Measurements from ENCODE around the gene SYCE3.
"Not testable (repeated sequence)": the region's sequence is repeated elsewhere in the genome, so short reads cannot be mapped to it uniquely, and the experiment has no call there.

Gene SYCE3

DNA sequence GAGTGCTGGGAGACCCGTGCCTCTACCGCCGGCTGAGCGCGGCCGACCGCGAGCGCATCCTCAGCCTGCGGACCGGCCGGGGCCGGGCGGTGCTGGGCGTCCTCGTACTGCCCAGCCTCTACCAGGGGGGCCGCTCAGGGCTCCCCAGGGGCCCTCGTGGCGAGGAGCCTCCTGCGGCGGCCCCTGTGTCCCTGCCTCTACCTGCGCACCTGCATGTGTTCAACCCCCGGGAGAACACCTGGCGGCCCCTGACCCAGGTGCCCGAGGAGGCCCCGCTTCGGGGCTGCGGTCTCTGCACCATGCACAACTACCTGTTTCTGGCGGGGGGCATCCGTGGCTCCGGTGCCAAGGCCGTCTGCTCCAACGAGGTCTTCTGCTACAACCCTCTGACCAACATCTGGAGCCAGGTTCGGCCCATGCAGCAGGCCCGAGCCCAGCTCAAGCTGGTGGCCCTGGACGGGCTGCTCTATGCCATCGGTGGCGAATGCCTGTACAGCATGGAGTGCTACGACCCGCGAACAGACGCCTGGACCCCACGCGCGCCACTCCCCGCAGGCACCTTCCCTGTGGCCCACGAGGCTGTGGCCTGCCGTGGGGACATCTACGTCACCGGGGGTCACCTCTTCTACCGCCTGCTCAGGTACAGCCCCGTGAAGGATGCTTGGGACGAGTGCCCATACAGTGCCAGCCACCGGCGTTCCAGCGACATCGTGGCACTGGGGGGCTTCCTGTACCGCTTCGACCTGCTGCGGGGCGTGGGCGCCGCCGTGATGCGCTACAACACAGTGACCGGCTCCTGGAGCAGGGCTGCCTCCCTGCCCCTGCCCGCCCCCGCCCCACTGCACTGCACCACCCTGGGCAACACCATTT lies 13.6 kb downstream of the SYCE3 start:
- DNase-seq (ENCODE audit: low read depth): no peak

DNA sequence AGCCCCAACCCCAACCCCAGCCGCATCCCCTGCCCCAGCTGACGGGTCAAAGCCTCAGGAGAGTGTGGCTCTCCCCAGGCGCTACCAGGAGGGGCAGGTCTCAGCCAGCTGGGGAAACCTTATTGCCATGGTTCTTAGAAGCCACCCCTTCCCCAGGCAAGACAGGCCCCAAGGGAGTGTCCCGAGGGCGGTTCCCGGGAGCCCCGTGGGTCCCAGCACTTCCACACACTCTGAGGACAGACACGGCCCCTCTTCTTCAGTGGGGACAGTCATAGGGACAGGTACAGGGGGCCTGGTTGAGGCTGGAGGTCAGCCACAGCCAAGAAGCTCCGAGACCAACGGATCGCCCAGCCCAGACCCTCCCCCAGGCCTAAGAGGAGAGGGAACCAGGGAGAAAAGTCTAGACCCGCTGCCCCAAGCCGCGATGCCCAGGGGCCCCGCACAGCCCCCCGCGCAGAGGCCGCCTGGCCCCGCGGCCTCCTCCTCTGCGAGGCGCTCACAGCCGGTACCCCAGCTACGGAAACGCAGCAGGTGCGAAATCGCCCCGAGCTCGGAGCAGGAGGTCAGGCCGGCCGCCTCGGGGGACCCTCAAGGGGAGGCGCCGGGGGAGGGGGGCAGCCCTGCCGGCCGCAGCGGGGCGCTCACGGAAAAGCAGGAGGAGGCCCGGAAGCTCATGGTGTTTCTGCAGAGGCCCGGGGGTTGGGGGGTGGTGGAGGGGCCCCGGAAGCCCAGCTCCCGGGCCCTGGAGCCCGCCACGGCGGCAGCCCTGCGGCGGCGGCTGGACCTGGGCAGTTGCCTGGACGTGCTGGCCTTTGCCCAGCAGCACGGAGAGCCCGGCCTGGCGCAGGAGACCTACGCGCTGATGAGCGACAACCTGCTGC lies 14.4 kb downstream of the SYCE3 start:
- no peak for DNase-seq (ENCODE audit: low read depth)

DNA sequence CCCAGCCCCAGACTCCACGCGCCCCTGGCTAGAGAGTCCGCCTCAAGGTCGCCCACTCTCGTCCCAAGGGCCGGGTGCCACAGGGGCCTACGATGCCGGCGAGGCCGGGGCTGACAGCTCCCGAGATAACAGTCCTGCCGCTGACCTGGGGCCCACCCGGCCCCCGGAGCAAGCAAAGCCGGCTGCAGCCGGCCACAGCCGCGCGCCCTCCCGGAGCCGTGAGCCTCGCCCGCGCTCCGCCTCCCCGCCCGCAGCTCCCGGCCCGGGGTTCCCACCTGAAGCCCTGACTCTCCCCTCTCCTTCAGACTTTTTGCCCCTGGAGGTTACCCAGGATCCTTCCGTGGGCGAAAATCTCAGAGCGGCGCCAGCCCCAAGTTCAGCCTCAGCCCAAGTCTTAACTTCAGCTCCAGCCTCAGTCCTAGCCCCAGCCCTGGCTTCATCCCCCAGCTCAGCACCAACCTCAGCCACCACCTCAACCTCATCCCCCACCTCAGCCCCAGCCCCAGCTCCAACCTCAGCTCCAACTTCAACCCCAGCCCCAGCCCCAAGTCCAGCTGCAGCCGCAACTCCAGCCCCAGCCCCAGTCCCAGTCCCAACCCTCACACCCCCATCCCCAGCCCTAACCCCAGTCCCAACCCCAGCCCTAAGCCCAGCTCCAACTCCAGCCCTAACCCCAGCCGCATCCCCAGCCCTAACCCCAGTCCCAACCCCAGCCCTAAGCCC lies 15.3 kb downstream of the SYCE3 start:
- no peak for DNase-seq (ENCODE audit: low read depth)

DNA sequence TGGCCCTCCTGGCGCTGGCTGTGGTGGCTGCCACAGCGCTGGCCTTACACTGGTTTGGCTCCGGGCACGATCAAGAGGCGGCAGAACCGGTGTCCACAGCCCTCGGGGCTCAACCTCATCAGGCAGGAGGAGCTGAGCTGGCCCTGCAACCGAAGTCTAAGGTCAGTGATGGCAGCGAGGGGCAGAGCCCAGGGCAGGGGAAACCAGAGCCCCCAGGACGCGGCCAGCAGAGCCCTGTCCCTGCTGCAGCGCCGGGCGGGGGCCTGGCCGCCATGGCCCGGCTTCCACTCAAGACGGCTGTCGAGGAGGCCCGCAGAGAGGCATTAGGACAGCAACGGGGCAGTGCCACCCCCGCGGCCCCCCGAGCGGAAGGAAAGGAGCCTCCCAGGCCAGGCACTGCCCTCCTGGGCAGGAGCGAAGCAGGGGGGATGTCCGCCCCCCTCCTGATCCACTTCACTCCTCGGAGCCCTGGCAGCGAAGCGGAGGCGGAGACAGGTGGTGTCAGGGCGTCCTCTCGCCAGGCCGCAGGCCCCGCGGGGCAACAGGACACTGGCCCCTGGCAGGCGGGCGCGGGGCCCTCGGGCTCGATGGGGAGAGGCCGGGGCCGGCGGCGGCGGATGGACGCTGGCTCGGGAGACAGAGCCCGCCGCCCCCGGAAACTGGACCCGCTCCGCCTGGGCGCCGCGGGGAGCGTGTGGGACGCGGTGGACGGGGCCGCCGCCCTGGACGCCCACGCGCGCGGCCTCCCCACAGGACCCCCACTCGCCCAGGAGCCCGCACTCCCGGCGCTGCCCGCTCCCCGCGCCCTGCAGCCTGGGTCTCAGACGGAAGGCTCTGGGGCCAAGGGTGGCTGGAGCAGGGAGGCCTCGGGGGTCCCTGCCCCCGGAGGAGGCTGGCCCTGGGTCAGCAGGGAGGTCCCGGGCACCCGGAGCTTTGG lies 16.1 kb downstream of the SYCE3 start:
- DNase-seq (ENCODE audit: low read depth): no peak

DNA sequence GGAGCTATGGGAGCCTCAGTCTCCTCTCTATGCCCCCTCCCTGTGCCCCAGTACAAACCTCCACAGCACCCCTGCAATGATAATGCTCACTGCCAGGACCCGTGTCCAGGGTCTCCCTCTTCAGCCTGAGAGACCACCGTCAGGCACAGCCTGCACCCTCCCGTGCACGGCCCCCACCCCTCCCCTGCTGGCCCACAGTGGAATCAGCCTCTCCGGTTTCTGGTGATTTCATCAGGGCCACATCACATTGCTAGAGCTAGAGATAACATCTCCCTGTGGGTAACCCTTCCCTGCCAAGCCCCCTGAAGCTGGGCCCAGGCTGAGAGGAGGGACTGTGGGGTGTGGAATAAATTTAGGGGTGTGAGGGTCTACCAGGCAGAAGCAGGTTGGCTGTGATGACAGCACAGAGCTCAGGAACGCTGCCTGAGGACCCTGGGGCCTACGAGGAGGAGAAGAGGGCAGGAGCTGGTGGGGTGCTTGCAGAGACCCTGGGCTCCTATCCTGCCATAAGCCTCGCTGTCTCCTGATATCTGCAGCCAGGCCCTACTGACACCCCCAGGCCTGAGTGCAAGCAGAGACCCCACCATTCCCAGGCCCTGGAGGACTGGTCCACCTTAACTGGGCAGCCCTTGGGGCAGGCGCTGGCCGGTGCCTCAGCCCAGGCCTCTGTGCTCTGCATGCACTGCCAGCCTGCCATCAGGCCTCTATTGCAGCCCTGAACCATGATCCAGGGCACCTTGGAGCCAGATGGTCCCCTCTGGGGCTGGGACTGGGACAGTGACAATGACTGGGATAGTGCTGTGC lies 17.0 kb downstream of the SYCE3 start, which contains the start of gene KLHDC7B:
KLHDC7B (plus strand) TSS at position 378 of the 804 bp plus-strand sequence; CDS start at position 723, 345 bp downstream.
- DNase-seq (ENCODE audit: low read depth): no peak

DNA sequence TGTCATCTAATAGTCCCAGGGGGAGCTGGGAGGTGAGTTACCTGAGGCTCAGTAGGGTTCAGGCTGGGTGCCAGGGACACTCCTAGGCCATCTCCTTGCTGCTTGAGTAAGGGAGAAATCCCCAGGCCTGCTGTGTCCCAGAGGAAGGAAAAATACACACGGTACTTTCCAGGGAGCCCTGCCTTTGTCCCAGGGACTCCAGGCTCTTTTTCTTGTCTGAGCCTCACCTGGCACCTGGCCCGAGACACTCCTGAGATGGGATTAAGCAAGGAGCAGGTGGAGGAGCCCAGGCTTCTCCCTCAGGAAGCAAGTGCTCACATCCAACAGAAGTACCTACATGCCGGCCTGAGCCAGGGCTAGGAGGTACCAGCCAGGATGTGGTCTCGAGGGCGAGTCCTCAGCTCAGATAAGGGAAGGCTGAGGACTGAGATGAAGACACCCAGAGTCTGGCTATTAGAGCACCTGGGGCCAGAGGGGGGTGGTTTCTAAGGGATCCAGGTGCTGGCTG lies 17.9 kb downstream of the SYCE3 start:
- DNase-seq (ENCODE audit: low read depth): no peak

DNA sequence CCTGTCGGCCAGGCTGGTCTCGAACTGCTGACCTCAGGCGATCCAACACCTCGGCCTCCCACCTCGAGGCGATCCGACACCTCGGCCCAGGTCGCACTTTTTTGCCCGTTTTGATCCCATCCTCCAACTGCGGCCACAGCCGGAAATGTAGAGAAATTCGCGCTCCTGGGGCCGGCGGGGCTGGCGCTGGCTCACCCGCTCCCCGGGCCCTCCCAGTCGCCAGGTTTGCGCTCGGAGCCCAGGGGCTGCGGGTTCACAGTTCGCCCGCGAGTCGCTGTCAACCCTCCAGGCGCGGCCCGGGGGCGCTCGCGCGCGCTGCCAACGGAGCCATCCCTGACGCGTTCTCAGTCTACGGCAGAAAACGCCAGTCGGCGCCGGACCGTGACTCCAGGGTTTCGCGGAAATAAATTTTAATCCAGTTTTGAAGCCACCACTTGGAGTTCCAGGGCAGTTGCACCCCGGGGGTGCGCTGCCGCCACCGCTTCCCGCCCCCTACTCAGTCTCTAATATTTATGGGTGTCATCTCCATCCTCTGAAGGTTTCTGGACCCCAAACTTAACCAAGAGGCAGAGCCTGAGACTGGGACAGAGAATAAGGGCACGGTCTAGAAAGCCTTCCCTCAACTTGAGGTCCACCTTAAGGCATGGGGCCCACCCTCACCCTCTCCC lies 18.5 kb downstream of the SYCE3 start:
- DNase-seq (ENCODE audit: low read depth): peak; percentile 73

DNA sequence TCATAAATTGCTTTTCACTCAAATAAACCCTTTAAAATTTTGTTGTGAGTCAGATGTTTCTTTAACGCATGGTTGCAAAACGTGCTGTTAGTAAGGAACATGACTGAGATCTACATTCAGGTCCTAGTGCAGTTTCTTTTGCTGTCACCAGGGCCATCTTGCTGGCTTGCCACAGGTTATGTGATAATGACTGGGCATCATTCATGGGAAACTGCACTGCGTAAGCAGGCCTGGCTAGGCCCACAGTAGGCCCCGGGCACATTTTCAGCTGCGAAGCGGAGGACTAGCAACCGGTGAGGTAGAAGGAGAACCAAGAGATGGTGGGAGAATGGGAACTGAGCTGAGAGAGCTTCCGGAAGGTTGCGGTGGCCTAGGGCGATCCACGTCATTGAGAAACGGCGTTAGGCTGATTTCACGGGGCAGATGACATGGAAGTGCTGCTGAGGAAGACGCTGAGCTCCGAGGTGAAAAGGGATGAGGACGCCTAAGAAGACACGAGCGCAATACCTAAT lies 20.2 kb downstream of the SYCE3 start:
- DNase-seq (ENCODE audit: low read depth): no peak

DNA sequence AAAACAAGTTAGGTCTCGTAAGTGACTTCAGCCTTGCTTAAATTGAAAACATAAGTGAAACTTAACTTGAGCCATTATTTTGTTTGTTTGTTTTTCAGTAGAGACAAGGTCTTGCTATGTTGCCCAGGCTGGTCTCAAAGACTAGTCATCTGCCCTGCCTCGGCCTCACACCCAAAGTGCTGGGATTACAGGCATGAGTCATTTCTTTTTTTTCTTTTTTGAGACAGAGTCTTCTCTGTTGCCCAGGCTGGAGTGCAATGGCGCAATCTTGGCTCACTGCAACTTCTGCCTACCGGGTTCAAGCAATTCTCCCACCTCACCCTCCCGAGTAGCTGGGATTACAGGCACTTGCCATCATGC lies 21.1 kb downstream of the SYCE3 start:
- DNase-seq (ENCODE audit: low read depth): not testable (repeated sequence)

DNA sequence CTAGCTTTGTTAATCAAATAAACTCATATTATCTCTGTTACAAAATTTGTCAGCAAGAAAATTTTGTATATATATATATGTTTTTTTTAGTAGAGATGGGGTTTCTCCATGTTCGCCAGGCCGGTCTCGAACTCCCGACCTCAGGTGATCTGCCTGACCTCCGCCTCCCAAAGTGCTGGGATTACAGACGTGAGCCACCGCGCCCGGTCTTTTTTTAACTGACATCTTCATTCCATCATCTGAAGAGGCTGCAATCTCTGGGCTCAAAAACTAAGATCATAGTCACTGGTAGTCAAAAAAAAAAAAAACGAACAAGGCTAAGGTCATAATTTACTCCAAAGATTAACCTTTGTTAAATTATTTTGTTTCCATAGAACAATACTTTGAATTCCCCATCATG lies 22.3 kb downstream of the SYCE3 start:
- no peak for DNase-seq (ENCODE audit: low read depth)

DNA sequence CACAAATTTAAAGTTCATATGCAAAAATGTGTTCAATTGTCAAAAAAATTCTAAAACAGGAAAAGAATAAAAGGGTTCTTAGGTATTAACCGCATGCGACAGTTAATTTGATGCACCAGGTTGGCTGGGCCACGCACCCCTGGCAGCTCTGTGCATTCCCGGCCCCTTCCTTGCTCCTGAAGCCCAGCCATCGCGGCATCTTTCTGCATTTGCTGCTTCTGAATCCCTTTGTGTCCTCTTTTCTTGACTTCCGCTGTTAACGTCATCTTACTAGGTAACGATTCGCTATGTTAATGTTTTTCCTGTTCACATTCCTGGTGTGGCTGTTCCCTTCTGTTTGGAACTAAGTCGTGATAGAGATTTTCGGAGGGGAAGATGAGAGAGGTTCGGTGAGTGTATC lies 25.0 kb downstream of the SYCE3 start:
- DNase-seq (ENCODE audit: low read depth): no peak

DNA sequence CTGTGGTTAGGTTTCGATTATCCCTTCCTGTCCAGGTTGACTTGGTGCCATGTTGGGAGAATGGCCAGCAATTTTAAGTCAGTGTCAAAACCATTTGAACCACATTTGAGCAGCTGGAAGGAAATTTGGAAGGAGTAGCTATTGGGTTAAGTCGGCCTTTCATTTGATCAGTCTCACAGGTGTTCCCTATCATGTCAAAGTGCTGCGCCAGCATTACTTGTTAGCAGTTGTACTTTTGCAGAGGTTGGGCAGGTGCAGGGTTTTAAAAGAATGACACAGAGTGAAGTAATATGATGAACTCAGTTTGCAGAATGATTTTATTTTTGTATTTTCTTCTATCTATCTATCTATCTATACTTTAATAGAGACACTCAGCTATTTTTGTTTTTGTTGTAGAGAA lies 26.5 kb downstream of the SYCE3 start:
- DNase-seq (ENCODE audit: low read depth): no peak

DNA sequence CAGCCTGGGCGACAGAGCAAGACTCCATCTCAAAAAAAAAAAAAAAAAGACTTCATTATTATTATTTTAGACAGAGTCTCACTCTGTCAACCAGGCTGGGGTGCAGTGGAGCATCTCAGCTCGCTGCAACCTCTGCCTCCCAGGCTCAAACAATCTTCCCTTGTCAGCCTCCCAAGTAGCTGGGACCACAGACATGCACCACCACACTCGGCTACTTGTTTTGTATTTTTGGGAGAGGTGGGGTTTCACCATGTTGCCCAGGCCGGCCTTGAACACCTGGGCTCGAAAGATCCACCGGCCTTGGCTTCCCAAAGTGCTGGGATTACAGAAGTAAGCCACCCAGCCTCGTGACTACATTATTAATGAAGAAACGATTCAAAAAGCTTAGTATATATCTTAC lies 27.6 kb downstream of the SYCE3 start:
- DNase-seq (ENCODE audit: low read depth): no peak

DNA sequence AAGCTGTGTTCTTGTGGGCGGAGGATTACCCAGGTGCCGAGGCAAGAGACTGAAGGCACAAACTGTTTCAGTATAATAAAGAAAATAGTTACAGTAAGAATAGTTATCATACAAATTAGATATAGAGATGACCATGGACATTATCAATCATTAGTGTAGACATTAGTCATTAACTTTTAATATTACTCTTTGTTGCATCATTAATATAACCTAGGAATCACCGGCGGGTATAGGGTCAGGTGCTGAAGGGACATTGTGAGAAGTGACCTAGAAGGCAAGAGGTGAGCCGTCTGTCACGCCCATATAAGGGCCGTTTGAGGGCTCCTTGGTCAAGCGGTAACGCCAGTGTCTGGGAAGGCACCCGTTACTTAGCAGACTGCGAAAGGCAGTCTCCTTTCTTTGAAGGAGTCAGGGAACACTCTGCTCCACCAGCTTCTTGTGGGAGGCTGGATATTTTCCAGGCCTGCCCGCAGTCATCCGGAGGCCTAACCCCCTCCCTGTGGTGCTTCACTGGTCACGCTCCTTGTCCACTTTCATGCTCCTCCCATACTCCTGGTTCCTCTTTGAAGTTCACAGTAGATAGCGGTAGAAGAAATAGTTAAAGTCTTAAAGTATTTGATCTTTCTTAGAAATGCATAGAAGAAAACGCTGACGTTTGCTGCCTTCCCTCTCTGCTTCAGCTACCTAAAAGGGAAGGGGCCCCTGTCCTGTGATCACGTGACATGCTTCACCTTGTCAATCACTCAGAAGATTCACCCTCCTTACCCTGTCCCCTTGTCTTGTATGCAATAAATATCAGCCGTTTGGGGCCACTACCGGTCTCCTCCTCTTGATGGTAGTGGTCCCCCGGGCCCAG lies 28.6 kb downstream of the SYCE3 start:
- not testable (repeated sequence) for DNase-seq (ENCODE audit: low read depth)

DNA sequence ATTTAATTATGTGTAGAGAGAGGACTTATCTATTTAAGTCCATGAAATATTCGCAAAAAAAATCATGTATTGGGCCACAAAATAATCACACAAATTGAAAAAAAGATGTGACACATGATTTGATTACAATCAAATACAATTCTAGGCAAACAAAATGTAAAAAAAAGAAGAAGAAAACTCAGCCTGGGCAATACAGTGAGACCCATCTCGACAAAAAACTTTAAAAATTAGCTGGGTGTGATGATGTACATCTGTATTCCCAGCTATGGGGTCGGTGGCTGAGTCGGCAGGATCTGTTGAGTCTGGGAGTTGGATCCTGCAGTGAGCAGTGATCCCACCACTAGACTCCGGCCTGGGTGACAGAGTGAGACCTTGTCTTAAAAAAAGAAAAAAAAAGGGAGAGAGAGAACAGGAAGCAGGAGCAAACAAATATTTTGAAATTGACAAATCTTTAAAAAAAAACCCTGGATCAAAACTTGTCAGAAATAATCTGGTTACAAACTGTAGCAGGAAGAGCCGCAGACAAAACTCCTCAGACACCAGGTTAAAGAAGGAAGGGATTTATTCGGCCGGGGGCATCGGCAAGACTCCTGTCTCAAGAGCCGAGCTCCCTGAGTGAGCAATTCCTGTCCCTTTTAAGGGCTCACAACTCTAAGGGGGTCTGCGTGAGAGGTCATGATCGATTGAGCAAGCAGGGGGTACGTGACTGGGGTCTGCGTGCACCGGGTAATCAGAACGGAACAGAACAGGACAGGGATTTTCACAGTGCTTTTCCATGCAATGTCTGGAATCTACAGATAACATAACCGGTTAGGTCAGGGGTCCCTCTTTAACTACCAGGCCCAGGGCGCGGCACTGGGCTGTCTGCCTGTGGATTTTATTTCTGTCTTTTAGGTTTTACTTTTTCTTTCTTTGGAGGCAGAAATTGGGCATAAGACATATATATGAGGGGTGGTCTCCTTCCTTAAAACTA lies 29.6 kb downstream of the SYCE3 start:
- DNase-seq (ENCODE audit: low read depth): no peak

DNA sequence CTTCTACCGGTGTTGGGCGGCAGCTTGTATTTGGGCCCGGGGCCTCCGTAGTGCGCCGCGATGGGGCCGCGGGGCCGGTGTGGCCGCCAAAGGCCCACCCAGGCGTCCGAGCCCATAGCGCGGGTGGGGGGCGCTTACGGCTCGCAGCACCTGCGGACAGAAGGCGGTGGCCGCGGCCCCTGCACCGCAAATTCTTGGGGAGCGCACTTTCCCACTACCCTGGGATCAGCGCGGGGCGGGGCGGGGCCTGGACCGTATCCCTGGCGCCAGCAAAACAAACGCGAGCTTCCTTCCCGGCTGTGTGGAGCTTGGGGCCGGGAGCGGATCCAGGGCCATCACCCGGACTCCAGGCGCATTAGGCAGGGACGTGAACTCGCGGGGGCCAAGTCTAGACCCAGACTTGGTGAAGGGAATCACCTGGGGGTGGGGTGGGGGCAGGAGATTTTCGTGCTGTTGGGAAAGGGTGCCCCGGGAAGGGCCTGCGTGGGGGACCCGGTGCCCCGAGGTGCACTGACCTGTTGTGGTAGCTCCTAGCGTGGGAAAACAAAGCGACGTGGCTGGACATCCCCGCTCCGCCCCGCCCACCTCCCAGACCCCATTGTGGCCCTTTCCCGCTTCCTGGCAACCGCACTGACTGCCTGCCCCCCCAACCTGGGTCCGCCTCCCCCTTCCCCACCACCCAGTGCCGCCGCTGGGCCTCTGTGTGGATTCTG lies 30.6 kb downstream of the SYCE3 start:
- DNase-seq (ENCODE audit: low read depth): no peak

DNA sequence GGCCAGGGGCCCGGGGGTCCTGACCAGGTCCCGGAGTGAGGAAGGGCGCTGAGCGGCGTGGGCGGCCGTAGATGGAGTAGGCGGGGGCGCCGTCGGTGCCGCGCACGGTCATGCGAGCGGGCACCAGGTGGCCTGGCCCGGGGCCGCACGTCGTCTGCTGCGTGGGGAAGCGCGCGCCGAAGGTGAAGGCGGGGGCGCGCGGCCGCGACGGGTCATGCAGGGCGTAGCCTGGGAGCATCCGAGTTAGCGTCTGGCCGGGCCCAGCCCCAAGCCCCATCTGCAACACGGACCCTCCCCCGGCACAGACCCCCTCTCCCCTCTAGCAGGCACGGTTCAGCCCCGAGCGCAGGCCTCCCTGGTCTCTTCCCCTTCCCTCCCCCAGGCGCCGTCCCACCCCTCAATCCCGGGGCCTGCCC lies 31.2 kb downstream of the SYCE3 start:
- no peak for DNase-seq (ENCODE audit: low read depth)

All from stimulated activated CD8-positive, alpha-beta memory T cell treated with anti-CD3 and anti-CD28 coated beads, Interleukin-12 subunit alpha, Interleukin-12 subunit beta, amount 100 ng/mL, for 1 hour (primary cell).